KOPT-K1 (cell line): Measurements from ENCODE around the gene COPB1.

ENCODE experiments used
- H3K27ac ChIP-seq: fragments of 200-600 bp; sonication (generic); 2 replicates; pipeline ENCODE4 v1.5.1; 2016; ENCODE audit warnings: antibody characterized with exemption, mild to moderate bottlenecking, low read depth, low read length; ENCODE audit not compliant: poor library complexity, severe bottlenecking
- H3K36me3 ChIP-seq: fragments of 200-600 bp; sonication (generic); 2 replicates; pipeline ENCODE4 v1.5.1; 2017; ENCODE audit warnings: antibody characterized with exemption, mild to moderate bottlenecking, low read length, moderate library complexity; ENCODE audit not compliant: insufficient read depth
- H3K9me3 ChIP-seq: fragments of 200-600 bp; sonication (generic); 2 replicates; pipeline ENCODE4 v1.5.1; 2017; ENCODE audit warnings: antibody characterized with exemption, low read length, mild to moderate bottlenecking; ENCODE audit not compliant: insufficient read depth, poor library complexity, severe bottlenecking

The COPB1 gene

GRCh38 chr11:14522245-14522644, 22.6 kb upstream of the COPB1 start:
- Histone ChIP-seq H3K9me3 (no peaks in the 10 kb centered on the region), H3K36me3 (peaks cover 13% of the 10 kb centered on the region), H3K27ac (no peak overlapping the region)

DNA sequence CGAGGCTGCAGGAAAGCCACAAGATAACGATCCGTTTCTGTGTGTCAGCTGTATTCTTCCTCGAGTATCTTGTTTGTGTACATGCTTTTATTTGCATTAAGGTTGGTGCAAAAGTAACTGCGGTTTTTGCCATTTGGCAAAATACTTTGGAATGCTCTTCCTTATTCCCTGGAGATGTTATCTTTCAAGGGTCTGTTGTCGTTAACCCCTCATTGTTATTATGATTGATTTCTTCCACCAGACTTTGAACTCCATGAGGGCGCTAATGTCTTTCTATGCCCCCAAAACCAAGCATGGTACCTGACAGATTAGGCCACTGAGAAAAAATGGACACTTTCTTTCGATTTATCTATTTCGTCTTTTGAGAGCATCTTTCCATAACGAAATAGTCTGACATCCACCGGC, 21.1 kb upstream of the COPB1 start:
- peaks cover 28% of the 10 kb centered on the region for H3K36me3 ChIP-seq
- H3K27ac ChIP-seq = peak overlapping the region; percentile 91
- no peaks in the 10 kb centered on the region for H3K9me3 ChIP-seq

GRCh38 chr11:14519917-14520746, 20.5 kb upstream of the COPB1 start, which contains the start of gene PSMA1:
TSS of gene PSMA1 (minus strand) at chr11:14520386. CDS start at chr11:14520299, 87 bp downstream.
- Histone ChIP-seq H3K27ac (peak within 1 kb of the TSS; percentile 91), H3K36me3 (peaks cover 34% of the 10 kb centered on the region), H3K9me3 (no peaks in the 10 kb centered on the region)

- Histone ChIP-seq H3K36me3 (peaks cover 40% of the 10 kb centered on the region), H3K27ac (peak overlapping the region; percentile 91)
Observed at GRCh38 chr11:14519597-14519916, 19.9 kb upstream of the COPB1 start.

DNA sequence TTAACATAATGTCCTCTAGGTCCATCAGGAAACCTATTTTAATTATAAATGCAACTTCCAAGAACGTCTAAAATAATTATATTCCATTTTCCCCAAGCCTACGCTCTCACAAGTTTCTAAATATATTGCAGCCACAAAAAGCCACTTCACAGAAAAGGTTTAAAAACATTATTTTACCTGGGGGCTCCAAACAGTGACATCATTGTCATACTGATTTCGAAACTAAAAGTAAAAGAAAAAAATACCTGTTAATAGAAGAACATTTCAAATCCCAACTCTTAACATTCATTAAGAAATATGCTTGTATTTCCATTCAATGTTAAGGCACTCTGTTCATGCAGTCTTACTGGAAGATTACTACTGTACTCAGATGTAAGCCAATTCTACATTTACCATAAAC, 19.2 kb upstream of the COPB1 start:
- H3K27ac ChIP-seq = peak overlapping the region; percentile 91
- H3K9me3 ChIP-seq = no peaks in the 10 kb centered on the region
- peaks cover 47% of the 10 kb centered on the region for H3K36me3 ChIP-seq

More at GRCh38 chr11:14519597-14519916, 19.9 kb upstream of the COPB1 start:
- no peaks in the 10 kb centered on the region for H3K9me3 ChIP-seq

DNA sequence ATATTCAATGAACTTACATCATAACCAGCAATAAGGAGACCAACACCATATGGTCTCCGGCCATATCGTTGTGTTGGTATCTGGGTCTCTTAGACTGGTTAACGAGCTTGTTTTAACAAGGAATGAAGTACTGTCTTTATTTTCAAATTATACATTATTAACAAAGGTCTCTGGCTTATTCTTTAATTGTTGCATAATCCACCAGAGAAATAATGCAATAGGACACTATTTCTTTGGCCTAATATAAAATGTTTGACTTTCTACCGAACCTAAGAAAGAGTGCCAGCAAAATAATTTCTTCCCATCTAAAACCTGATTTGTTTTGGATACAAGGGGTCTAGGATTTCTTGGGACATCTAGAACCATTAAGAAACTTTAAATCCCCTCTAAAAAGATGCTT, 14.2 kb upstream of the COPB1 start:
- Histone ChIP-seq H3K36me3 (peaks cover 96% of the 10 kb centered on the region), H3K9me3 (no peaks in the 10 kb centered on the region), H3K27ac (no peak overlapping the region)

- no peak overlapping the region for H3K27ac ChIP-seq
- H3K36me3 ChIP-seq = peaks cover 85% of the 10 kb centered on the region
- no peaks in the 10 kb centered on the region for H3K9me3 ChIP-seq
Observed at GRCh38 chr11:14506532-14506931, 6.9 kb upstream of the COPB1 start.

GRCh38 chr11:14503023-14503422, 3.4 kb upstream of the COPB1 start:
- Histone ChIP-seq H3K27ac (no peak overlapping the region), H3K36me3 (peaks cover 55% of the 10 kb centered on the region), H3K9me3 (no peaks in the 10 kb centered on the region)

GRCh38 chr11:14502039-14502438, 2.4 kb upstream of the COPB1 start:
- Histone ChIP-seq H3K27ac (no peak overlapping the region), H3K9me3 (no peaks in the 10 kb centered on the region), H3K36me3 (peaks cover 55% of the 10 kb centered on the region)

DNA sequence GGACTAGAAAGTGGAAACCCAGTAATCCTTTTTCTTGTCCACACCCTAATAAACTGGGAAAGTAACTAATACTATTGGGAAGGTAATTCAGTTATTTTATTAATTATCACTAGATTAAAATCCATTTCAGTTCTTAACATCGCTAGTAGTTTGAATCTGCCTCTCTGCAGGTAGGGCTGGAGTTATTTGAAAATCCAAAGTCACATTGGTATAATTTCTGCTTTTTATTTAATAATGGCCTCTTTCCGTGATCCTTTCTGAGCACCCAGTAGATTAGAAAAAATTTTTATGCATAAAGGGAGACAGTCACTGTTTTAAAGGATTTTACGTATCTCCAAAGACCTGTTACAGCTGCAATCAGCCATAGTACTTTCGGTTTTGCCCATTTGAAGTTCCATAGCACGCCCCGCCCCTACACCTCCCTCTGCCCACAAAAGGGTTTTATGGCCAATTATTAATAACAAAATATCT, 605 bp upstream of the COPB1 start:
- peak overlapping the region; percentile 93 for H3K27ac ChIP-seq
- peaks cover 55% of the 10 kb centered on the region for H3K36me3 ChIP-seq
- no peaks in the 10 kb centered on the region for H3K9me3 ChIP-seq

DNA sequence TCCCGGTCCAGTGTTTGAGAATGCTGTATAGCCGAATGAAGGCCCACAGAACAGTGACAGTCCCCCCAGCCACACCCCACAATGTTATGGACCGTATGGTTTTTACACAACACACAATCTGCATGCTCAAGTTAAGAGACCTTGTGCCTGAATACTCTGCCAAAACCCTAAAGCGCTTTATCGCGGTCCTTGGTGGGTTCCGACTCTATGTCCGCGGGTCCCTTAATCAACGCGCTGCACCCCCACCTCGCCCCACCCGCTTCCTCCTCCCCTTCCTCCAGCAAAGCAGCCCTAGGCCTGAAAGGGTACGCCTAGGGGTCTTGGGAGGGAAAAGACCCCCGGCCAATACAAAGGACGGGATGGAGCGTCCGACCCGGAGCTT, 442 bp downstream of the COPB1 start:
- Histone ChIP-seq H3K27ac (peak overlapping the region; percentile 93), H3K36me3 (peaks cover 55% of the 10 kb centered on the region), H3K9me3 (no peaks in the 10 kb centered on the region)

- no peak overlapping the region for H3K27ac ChIP-seq
- no peaks in the 10 kb centered on the region for H3K9me3 ChIP-seq
- H3K36me3 ChIP-seq = peaks cover 100% of the 10 kb centered on the region
Observed at GRCh38 chr11:14480716-14481115, 18.9 kb downstream of the COPB1 start.

DNA sequence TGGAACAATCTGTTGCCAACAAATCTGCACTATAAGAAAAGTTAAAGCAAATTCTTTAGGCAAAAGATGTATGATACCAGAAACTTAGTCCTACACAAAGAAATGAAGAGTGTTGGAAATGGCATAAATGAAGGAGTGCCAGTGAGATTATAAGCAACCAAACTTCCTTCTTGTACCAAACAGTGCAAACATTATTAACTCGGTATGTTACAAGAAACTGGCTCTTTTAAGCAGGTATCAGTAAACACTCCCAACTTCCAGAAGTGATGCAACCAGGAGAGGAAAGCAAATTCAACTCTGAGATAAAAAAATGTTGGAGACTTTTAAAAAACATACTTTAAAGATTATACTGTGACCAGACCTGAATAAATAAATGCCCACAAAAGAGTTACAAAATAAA, 28.5 kb downstream of the COPB1 start:
- Histone ChIP-seq H3K27ac (no peak overlapping the region), H3K9me3 (no peaks in the 10 kb centered on the region), H3K36me3 (peaks cover 100% of the 10 kb centered on the region)

GRCh38 chr11:14463623-14464022, 36.0 kb downstream of the COPB1 start:
- H3K27ac ChIP-seq = no peak overlapping the region
- H3K36me3 ChIP-seq = peaks cover 100% of the 10 kb centered on the region

DNA sequence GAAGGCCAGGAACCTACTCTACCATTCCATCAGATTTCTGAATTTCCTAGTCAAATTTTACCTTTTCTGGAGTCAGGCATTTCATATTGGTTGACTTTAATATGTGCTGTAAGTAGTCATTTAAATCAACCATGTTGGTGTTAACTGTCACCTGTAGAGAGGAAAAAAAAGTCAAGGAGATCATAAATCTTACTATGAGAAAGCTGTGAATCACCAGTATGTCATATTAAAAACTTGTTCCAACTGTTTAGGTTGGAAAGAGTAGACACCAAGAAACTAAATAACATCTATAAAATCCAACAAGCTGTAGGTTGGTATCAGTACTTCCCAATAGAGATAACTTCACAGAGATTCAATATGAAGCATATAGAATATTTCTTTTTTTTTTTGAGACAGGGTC, 39.5 kb downstream of the COPB1 start:
- peaks cover 99% of the 10 kb centered on the region for H3K36me3 ChIP-seq
- no peaks in the 10 kb centered on the region for H3K9me3 ChIP-seq
- no peak overlapping the region for H3K27ac ChIP-seq

More at GRCh38 chr11:14463623-14464022, 36.0 kb downstream of the COPB1 start:
- H3K9me3 ChIP-seq = no peaks in the 10 kb centered on the region

- Histone ChIP-seq H3K36me3 (peaks cover 94% of the 10 kb centered on the region), H3K9me3 (no peaks in the 10 kb centered on the region), H3K27ac (no peak overlapping the region)
Observed at GRCh38 chr11:14458377-14458776, 41.2 kb downstream of the COPB1 start.
